ENCODE results near the gene AGK. TPM values are rescaled to one million over a fixed set of nuclear protein-coding genes. Genes with fewer than 3 reads are reported as not detected.
"Not testable (repeated sequence)": the region's sequence is repeated elsewhere in the genome, so short reads cannot be mapped to it uniquely, and the experiment has no call there.

Gene AGK
- total RNA-seq, 2 donors from 2014 or later, result 19.6 to 21.1 TPM

DNA sequence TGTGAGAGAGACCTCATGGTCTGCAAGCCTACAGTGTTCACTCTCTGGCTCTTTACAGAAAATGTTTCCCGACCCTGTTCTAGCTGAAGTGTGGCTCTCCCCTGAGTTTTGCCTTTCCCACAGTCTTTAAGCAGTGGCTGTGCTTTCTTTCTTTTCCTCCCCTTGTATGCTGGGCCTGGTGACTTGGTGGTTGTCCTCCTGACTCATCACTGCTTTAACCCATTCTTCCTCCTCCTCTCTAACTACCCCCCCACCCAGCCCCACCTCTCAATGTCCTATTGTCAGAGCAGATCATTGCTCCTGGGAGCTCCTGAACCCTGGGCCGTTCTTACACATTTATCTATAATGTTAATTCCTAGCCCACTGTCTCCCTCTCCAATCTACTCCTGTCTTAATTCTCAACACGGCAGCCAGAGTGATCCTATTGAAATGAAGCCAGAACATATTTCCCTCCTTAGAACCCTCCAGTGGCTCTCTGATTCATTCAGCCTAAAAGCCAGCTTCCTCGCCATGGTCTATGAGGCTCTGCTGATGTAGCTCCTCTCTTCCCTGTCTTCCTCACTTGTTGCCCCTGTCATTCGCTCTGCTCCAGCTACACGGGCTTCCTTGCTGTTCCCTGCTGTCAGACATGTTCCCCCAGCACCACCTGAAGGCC, 95.7 kb downstream of the AGK start:
- DNase-seq, result no peak
- intact Hi-C loops (cut with DNase I), result no loop called here
- no peak overlapping the region for H3K4me3 ChIP-seq
- H3K27ac ChIP-seq, result no peak overlapping the region
- H3K9ac ChIP-seq (ENCODE audit: low read depth in 2 of 2, low read length in 2 of 2), result no peak overlapping the region
- no peak for TF ChIP-seq CTCF (IDR thresholded peaks at IDR 0.05)
- no peaks in the 10 kb centered on the region for H3K9me3 ChIP-seq
- no peaks in the 10 kb centered on the region for H3K36me3 ChIP-seq
- H3K27me3 ChIP-seq, result no peaks in the 10 kb centered on the region
- H3K4me1 ChIP-seq, result no peaks in the 10 kb centered on the region

DNA sequence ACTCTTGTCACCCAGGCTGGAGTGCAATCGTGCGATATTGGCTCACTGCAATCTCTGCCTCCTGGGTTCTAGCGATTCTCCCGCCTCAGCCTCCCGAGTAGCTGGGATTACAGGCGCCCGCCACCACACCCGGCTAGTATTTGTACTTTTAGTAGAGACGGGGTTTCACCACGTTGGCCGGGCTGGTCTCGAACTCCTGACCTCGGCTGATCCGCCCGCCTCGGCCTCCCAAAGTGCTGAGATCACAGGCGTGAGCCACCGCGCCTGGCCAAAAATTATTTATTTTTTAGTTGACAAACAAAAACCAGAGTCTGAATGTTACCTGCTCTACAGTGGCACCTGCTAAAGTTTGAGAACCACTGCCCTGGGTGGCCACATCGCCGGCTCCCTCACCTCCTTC, 96.5 kb downstream of the AGK start:
- intact Hi-C loops (cut with DNase I); H3K9ac ChIP-seq (ENCODE audit: low read depth in 2 of 2, low read length in 2 of 2); H3K4me1 ChIP-seq; H3K36me3 ChIP-seq; H3K4me3 ChIP-seq; DNase-seq; H3K9me3 ChIP-seq; H3K27me3 ChIP-seq; H3K27ac ChIP-seq: not testable (repeated sequence)

DNA sequence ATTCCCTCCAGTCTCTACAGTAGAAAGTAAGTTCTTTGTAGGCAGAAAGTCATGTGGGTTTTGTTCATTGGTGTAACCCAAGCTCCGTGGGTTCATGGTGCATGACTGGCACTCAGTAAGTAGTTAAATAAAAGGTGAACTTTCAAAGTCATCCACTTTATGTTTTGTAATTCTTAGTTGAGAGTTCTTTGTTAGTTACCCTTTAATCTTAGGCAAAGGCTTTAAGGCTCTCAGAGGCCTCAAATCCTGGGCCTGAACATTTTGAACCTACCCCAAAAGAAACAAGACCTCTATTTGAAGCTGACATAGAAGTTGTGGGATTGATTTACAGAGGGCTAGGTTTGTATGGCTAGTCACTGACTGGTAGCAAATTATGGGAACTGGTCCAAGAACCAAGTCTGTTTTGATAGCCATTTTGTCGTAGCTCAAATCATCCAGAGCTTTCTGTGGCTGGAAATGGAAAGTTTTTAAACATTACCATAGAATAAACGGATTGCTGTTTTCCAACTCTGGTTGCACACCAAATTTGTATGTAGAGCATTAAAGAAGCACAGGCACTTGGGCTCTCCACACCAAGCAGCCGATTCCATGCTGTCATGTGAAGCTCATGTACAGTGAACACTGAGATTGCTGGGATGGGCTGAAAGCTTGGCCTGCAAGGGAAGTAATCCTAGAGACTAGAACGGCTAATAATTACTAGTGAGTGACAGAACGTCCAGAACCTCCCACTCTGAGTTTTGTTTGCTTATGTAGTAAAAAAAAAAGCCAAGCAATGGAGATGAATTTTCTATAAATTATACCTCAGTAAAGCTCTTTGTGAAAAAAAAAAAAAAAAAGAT, 97.3 kb downstream of the AGK start:
- TF ChIP-seq CTCF (IDR thresholded peaks at IDR 0.05), result no peak
- no peak overlapping the region for H3K27ac ChIP-seq
- no peaks in the 10 kb centered on the region for H3K36me3 ChIP-seq
- H3K4me1 ChIP-seq, result no peaks in the 10 kb centered on the region
- intact Hi-C loops (cut with DNase I), result no loop called here
- no peak overlapping the region for H3K9ac ChIP-seq (ENCODE audit: low read depth in 2 of 2, low read length in 2 of 2)
- H3K9me3 ChIP-seq, result no peaks in the 10 kb centered on the region
- DNase-seq, result no peak
- H3K4me3 ChIP-seq, result no peak overlapping the region
- no peaks in the 10 kb centered on the region for H3K27me3 ChIP-seq

GRCh38 chr7:141649137-141649864, 98.1 kb downstream of the AGK start:
- H3K36me3 ChIP-seq, result no peaks in the 10 kb centered on the region
- H3K9ac ChIP-seq (ENCODE audit: low read depth in 2 of 2, low read length in 2 of 2), result no peak overlapping the region
- H3K27ac ChIP-seq, result no peak overlapping the region
- no peak for TF ChIP-seq CTCF (IDR thresholded peaks at IDR 0.05)
- H3K4me3 ChIP-seq, result no peak overlapping the region
- H3K4me1 ChIP-seq, result no peaks in the 10 kb centered on the region
- DNase-seq, result no peak
- no peaks in the 10 kb centered on the region for H3K9me3 ChIP-seq
- intact Hi-C loops (cut with DNase I), result no loop called here
- H3K27me3 ChIP-seq, result no peaks in the 10 kb centered on the region

- peak; percentile 46 for DNase-seq
- no peak overlapping the region for H3K9ac ChIP-seq (ENCODE audit: low read depth in 2 of 2, low read length in 2 of 2)
- no peaks in the 10 kb centered on the region for H3K27me3 ChIP-seq
- H3K4me1 ChIP-seq, result no peaks in the 10 kb centered on the region
- H3K4me3 ChIP-seq, result no peak overlapping the region
- H3K27ac ChIP-seq, result no peak overlapping the region
- H3K9me3 ChIP-seq, result no peaks in the 10 kb centered on the region
- intact Hi-C loops (cut with DNase I), result no loop called here
- TF ChIP-seq CTCF (IDR thresholded peaks at IDR 0.05), result peak; percentile 51
- H3K36me3 ChIP-seq, result no peaks in the 10 kb centered on the region
Observed at GRCh38 chr7:141649865-141650634, 98.8 kb downstream of the AGK start.

Data from colonic mucosa (tissue), 4 donors.